Sciatic nerve (tissue), 2 donors: ENCODE data around the gene MOCOS. TPM values are rescaled to one million over a fixed set of nuclear protein-coding genes. Genes with fewer than 3 reads are reported as not detected.

Source experiments
- ATAC-seq: fragments of 200-7000 bp; cut with Tn5 transposase; one replicate; pipeline ENCODE4 v1.9.1; 2020; ENCODE audit warnings: mild to moderate bottlenecking, moderate library complexity
- DNase-seq: peaks from one replicate; pipeline ENCODE4 v3.0.0-alpha.2; 2020; ENCODE audit warnings: low spot score
- intact Hi-C: fragments of 100-400 bp; cut with DNase I; formaldehyde crosslinking; loops from one replicate; pipeline ENCODE4 v1.14.2; 2022
- total RNA-seq: library from RNA; stranded (reverse); fragmentation: NEBNext Ultra II Directional; extraction: Animal tissue kit (Norgen Biotek cat#: 25700); gene quantifications from one replicate; pipeline ENCODE4 v1.2.1, GENCODE V29; 2021
- donor health status: DM: no; HTN: no; CAD: no.
- donor health status: DM: no; HTN: no; CAD: no.

The MOCOS gene
- total RNA-seq, 1 donor from 2014 or later: 6.4 TPM

DNA sequence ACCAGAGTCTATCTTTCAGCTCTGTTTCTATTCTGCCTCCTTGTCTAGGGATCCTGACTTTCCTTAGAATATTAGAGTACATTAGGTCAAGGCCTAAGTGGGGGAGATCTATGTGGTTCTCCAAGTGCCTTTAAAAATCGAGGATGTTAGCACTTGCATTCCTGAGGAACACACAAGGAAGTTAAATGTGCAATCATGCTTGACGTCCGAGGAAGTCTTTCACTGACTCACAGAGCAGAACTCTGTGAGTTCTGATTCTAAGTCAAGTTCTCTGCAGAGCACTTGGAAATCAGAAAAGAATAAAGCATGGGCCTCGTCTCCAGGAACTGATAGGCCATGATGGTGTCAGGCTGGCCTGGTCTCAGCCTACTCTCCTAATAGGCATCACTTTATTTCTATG lies 127.5 kb downstream of the MOCOS start:
- ATAC-seq (no peak), DNase-seq (no peak)
- intact Hi-C loops: no loop called here

DNA sequence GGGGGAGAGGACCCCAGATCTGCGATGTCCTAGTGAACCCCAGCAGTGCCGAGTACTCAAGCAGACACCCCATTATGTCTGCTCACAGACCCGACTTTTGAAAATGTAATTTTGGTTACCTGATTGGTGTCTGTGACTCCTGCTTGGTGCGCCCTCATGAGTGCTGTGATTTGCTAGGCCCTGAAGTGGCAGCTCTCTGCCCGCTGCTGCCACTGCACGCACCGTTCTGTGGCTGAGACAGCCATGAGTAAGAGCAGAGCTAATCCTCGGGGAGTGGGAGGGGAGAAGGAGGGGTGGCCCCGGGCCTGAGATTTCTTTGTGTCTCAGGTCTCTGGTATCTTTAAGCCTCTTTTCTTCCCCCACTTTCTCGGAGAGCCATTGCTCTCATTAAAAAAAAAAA lies 128.4 kb downstream of the MOCOS start:
- intact Hi-C loops: no loop called here
- no peak for DNase-seq
- no peak for ATAC-seq

DNA sequence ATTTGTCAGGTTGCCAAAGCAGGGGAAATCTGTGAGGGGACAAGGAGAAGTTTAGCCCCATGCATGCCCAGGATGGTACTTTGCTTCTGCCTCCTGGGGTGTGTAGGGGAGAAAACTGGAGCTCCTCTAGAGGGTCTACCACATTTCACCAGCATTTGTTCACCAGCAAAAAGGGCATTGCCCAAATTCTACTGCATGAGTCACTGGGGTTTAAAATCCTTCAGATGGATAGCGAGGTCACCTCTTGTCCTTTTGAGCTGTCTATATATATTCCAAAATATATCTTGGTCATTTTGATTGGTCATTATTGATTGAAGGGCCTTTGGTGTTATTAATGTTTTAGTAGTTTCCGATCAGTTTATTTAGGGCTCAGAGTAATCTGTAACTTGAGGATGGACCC lies 128.9 kb downstream of the MOCOS start:
- no peak for DNase-seq
- intact Hi-C loops: no loop called here
- ATAC-seq: no peak

Other genes starting within 250 kb of the MOCOS start
- 58.1 TPM for gene RPRD1A, start 119.9 kb upstream of the MOCOS start, total RNA-seq
- 41.1 TPM for gene SLC39A6, start 58.2 kb upstream of the MOCOS start, total RNA-seq
- 109 TPM for gene ELP2, start 57.6 kb upstream of the MOCOS start, total RNA-seq
- gene FHOD3, start 110.2 kb downstream of the MOCOS start, total RNA-seq: 33.3 TPM